ENCODE data around the gene R3HDM2. TPM values are rescaled to one million over a fixed set of nuclear protein-coding genes. Genes with fewer than 3 reads are reported as not detected.
A peak's percentile ranks its signal among the peaks of the same experiment; 100 is the strongest.

Gene R3HDM2
- total and polyA plus RNA-seq, 2 of the 13 experiments (the other 11 are each of a cell fraction or from before 2014, with no cell fraction given) = 11.1 to 23.5 TPM

DNA sequence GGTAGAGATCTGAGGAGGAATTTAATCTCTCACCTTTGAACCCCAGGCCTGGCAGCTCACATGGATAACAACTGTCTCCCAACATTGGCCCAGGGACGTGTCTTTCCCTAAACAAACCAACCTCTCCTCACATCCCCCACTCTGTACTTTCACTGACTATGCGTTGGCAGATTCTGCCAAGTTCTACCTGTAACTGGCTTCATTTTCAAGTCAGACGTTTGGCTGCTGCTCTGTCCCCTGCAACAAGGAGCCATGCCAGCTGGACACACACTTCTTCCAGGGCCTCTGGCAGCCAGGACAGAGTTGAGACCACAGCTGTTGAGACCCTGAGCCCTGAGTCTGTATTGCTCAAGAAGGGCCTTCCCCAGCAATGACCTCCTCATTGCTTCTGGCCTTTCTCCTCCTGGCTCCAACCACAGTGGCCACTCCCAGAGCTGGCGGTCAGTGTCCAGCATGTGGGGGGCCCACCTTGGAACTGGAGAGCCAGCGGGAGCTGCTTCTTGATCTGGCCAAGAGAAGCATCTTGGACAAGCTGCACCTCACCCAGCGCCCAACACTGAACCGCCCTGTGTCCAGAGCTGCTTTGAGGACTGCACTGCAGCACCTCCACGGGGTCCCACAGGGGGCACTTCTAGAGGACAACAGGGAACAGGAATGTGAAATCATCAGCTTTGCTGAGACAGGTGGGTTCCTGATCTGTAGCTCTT is 3.8 kb upstream of the R3HDM2 start, which contains the start of gene INHBC (continued):
- TF ChIP-seq, protein P1, sequence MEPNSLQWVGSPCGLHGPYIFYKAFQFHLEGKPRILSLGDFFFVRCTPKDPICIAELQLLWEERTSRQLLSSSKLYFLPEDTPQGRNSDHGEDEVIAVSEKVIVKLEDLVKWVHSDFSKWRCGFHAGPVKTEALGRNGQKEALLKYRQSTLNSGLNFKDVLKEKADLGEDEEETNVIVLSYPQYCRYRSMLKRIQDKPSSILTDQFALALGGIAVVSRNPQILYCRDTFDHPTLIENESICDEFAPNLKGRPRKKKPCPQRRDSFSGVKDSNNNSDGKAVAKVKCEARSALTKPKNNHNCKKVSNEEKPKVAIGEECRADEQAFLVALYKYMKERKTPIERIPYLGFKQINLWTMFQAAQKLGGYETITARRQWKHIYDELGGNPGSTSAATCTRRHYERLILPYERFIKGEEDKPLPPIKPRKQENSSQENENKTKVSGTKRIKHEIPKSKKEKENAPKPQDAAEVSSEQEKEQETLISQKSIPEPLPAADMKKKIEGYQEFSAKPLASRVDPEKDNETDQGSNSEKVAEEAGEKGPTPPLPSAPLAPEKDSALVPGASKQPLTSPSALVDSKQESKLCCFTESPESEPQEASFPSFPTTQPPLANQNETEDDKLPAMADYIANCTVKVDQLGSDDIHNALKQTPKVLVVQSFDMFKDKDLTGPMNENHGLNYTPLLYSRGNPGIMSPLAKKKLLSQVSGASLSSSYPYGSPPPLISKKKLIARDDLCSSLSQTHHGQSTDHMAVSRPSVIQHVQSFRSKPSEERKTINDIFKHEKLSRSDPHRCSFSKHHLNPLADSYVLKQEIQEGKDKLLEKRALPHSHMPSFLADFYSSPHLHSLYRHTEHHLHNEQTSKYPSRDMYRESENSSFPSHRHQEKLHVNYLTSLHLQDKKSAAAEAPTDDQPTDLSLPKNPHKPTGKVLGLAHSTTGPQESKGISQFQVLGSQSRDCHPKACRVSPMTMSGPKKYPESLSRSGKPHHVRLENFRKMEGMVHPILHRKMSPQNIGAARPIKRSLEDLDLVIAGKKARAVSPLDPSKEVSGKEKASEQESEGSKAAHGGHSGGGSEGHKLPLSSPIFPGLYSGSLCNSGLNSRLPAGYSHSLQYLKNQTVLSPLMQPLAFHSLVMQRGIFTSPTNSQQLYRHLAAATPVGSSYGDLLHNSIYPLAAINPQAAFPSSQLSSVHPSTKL (CRISPR knock-in tag; IDR thresholded peaks at IDR 0.05) = no peak
- TF ChIP-seq, protein P2, sequence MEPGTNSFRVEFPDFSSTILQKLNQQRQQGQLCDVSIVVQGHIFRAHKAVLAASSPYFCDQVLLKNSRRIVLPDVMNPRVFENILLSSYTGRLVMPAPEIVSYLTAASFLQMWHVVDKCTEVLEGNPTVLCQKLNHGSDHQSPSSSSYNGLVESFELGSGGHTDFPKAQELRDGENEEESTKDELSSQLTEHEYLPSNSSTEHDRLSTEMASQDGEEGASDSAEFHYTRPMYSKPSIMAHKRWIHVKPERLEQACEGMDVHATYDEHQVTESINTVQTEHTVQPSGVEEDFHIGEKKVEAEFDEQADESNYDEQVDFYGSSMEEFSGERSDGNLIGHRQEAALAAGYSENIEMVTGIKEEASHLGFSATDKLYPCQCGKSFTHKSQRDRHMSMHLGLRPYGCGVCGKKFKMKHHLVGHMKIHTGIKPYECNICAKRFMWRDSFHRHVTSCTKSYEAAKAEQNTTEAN (CRISPR knock-in tag; conservative IDR thresholded peaks at IDR 0.05) = no peak
- TF ChIP-seq SMAD1 (CRISPR knock-in tag; IDR thresholded peaks at IDR 0.05; ENCODE audit: borderline replicate concordance, low read depth) (no peak), GPN1 (CRISPR knock-in tag; IDR thresholded peaks at IDR 0.05; ENCODE audit: borderline replicate concordance) (no peak), RFXAP (CRISPR knock-in tag; IDR thresholded peaks at IDR 0.05; ENCODE audit: borderline replicate concordance) (0 out of 2 replicates have a peak, but pooled peaks have one; percentile 37), ZBTB7B (CRISPR knock-in tag; IDR thresholded peaks at IDR 0.05) (peak; percentile 64; the same call in 1 of the 2 replicates), NR2C2 (CRISPR knock-in tag; IDR thresholded peaks at IDR 0.05; ENCODE audit: borderline replicate concordance) (peak; percentile 70), MEIS2 (CRISPR knock-in tag; IDR thresholded peaks at IDR 0.05) (0 out of 2 replicates have a peak, but pooled peaks have one; percentile 2), HMG20B (CRISPR knock-in tag; conservative IDR thresholded peaks at IDR 0.05) (0 out of 2 replicates have a peak, but pooled peaks have one; percentile 8), ARNTL (CRISPR knock-in tag; IDR thresholded peaks at IDR 0.05) (peak; percentile 34; the same call in 1 of the 2 replicates), RELA (CRISPR knock-in tag; IDR thresholded peaks at IDR 0.05) (peak; percentile 84; the same call in 1 of the 2 replicates)
- TF ChIP-seq, protein P3, sequence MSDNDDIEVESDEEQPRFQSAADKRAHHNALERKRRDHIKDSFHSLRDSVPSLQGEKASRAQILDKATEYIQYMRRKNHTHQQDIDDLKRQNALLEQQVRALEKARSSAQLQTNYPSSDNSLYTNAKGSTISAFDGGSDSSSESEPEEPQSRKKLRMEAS (IDR thresholded peaks at IDR 0.05) = peak; percentile 32
- TF ChIP-seq, protein P4, sequence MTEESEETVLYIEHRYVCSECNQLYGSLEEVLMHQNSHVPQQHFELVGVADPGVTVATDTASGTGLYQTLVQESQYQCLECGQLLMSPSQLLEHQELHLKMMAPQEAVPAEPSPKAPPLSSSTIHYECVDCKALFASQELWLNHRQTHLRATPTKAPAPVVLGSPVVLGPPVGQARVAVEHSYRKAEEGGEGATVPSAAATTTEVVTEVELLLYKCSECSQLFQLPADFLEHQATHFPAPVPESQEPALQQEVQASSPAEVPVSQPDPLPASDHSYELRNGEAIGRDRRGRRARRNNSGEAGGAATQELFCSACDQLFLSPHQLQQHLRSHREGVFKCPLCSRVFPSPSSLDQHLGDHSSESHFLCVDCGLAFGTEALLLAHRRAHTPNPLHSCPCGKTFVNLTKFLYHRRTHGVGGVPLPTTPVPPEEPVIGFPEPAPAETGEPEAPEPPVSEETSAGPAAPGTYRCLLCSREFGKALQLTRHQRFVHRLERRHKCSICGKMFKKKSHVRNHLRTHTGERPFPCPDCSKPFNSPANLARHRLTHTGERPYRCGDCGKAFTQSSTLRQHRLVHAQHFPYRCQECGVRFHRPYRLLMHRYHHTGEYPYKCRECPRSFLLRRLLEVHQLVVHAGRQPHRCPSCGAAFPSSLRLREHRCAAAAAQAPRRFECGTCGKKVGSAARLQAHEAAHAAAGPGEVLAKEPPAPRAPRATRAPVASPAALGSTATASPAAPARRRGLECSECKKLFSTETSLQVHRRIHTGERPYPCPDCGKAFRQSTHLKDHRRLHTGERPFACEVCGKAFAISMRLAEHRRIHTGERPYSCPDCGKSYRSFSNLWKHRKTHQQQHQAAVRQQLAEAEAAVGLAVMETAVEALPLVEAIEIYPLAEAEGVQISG (CRISPR knock-in tag; IDR thresholded peaks at IDR 0.05) = peak; percentile 20; the same call in 1 of the 2 replicates
- TF ChIP-seq, protein P5, sequence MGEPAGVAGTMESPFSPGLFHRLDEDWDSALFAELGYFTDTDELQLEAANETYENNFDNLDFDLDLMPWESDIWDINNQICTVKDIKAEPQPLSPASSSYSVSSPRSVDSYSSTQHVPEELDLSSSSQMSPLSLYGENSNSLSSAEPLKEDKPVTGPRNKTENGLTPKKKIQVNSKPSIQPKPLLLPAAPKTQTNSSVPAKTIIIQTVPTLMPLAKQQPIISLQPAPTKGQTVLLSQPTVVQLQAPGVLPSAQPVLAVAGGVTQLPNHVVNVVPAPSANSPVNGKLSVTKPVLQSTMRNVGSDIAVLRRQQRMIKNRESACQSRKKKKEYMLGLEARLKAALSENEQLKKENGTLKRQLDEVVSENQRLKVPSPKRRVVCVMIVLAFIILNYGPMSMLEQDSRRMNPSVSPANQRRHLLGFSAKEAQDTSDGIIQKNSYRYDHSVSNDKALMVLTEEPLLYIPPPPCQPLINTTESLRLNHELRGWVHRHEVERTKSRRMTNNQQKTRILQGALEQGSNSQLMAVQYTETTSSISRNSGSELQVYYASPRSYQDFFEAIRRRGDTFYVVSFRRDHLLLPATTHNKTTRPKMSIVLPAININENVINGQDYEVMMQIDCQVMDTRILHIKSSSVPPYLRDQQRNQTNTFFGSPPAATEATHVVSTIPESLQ (CRISPR knock-in tag; conservative IDR thresholded peaks at IDR 0.05) = no peak
